ENCODE measurements around the gene HSPB8.

Gene HSPB8

DNA sequence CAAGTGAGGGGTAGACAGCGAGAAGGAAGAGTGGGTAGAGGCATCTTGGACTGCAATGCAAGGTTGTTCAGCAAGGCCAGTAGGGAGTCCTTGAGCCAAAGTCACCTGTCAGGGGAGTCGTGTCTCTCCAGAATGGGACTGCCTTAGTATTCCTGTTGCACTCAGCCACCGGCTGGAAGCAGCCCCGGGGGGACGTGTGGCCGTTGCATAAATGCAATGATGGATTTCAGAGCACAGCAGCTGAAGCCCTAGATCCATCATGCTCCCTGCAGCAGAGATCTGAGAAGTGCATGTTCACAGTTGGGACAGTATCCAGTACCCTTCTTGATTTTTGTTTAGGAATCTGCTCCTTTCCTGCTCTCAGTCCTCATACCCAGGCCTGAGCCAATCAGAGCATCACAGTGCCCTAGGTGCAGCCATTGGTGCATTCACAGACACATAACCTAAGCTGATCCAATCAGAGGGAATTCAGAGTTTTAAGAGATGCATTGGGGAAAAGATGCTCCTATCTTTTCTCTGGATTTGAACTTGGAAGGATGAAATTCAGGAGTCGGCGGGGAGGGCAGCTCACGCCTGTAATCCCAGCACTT lies 62.9 kb downstream of the HSPB8 start:
- Histone ChIP-seq H3K4me3 (replicated peaks; ENCODE audit: insufficient read depth, low read length) (no peak overlapping the region), H3K27me3 (ENCODE audit: insufficient read depth, poor library complexity, severe bottlenecking) (no peaks in the 10 kb centered on the region), H3K27ac (replicated peaks) (no peak overlapping the region)
- no peak for DNase-seq (ENCODE audit: low read depth in 1 of 2, low spot score in 1 of 2)
- TF ChIP-seq POLR2AphosphoS5 (IDR thresholded peaks at IDR 0.05; ENCODE audit: low read depth) (no peak), GABPA (IDR thresholded peaks at IDR 0.05; ENCODE audit: low read depth) (no peak), SPI1 (IDR thresholded peaks at IDR 0.05; ENCODE audit: borderline replicate concordance, low read depth) (no peak), REST (IDR thresholded peaks at IDR 0.05; ENCODE audit: insufficient replicate concordance, low read depth) (no peak)
- TF ChIP-seq, protein P1, sequence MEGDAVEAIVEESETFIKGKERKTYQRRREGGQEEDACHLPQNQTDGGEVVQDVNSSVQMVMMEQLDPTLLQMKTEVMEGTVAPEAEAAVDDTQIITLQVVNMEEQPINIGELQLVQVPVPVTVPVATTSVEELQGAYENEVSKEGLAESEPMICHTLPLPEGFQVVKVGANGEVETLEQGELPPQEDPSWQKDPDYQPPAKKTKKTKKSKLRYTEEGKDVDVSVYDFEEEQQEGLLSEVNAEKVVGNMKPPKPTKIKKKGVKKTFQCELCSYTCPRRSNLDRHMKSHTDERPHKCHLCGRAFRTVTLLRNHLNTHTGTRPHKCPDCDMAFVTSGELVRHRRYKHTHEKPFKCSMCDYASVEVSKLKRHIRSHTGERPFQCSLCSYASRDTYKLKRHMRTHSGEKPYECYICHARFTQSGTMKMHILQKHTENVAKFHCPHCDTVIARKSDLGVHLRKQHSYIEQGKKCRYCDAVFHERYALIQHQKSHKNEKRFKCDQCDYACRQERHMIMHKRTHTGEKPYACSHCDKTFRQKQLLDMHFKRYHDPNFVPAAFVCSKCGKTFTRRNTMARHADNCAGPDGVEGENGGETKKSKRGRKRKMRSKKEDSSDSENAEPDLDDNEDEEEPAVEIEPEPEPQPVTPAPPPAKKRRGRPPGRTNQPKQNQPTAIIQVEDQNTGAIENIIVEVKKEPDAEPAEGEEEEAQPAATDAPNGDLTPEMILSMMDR (IDR thresholded peaks at IDR 0.05; ENCODE audit: insufficient read depth, low read length): no peak
